ENCODE data around the gene DMD. TPM values are rescaled to one million over a fixed set of nuclear protein-coding genes. Genes with fewer than 3 reads are reported as not detected.

The DMD gene
- total and polyA plus RNA-seq, 2 of the 13 experiments (the other 11 are each of a cell fraction or from before 2014, with no cell fraction given): 17.6 to 25.9 TPM

GRCh38 chrX:33160273-33160672, 51.1 kb downstream of the DMD start (continued):
- no peak for TF ChIP-seq RERE (CRISPR knock-in tag; IDR thresholded peaks at IDR 0.05; ENCODE audit: low read depth)
- TF ChIP-seq TBX2 (CRISPR knock-in tag; IDR thresholded peaks at IDR 0.05; ENCODE audit: borderline replicate concordance): no peak
- TF ChIP-seq ZNF251 (CRISPR knock-in tag; IDR thresholded peaks at IDR 0.05): no peak
- TF ChIP-seq ISL2 (CRISPR knock-in tag; IDR thresholded peaks at IDR 0.05): no peak
- no peak for TF ChIP-seq TEAD2 (CRISPR knock-in tag; IDR thresholded peaks at IDR 0.05)
- no peak for TF ChIP-seq NAIF1 (CRISPR knock-in tag; IDR thresholded peaks at IDR 0.05; ENCODE audit: borderline replicate concordance)
- no peak for TF ChIP-seq MTF2 (CRISPR knock-in tag; IDR thresholded peaks at IDR 0.05; ENCODE audit: borderline replicate concordance)
- no peak for TF ChIP-seq ZNF30 (CRISPR knock-in tag; IDR thresholded peaks at IDR 0.05)
- TF ChIP-seq TRAFD1 (CRISPR knock-in tag; IDR thresholded peaks at IDR 0.05; ENCODE audit: borderline replicate concordance): no peak
- TF ChIP-seq POGK (CRISPR knock-in tag; conservative IDR thresholded peaks at IDR 0.05): no peak
- no peak for TF ChIP-seq NFYB (CRISPR knock-in tag; IDR thresholded peaks at IDR 0.05)
- TF ChIP-seq DMTF1 (CRISPR knock-in tag; IDR thresholded peaks at IDR 0.05): no peak
- no peak for TF ChIP-seq SRF (IDR thresholded peaks at IDR 0.05; ENCODE audit: low read depth, low read length)
- TF ChIP-seq TEF (CRISPR knock-in tag; IDR thresholded peaks at IDR 0.05): no peak
- no peak for TF ChIP-seq HIC2 (CRISPR knock-in tag; IDR thresholded peaks at IDR 0.05; ENCODE audit: low read depth)

Data from HepG2 (cell line).